ENCODE data around the gene LINGO1. TPM values are rescaled to one million over a fixed set of nuclear protein-coding genes. Genes with fewer than 3 reads are reported as not detected.

LINGO1 gene
- total RNA-seq, 6 experiments from 2014 or later: 0.09 to 0.11 TPM; not detected in 4

DNA sequence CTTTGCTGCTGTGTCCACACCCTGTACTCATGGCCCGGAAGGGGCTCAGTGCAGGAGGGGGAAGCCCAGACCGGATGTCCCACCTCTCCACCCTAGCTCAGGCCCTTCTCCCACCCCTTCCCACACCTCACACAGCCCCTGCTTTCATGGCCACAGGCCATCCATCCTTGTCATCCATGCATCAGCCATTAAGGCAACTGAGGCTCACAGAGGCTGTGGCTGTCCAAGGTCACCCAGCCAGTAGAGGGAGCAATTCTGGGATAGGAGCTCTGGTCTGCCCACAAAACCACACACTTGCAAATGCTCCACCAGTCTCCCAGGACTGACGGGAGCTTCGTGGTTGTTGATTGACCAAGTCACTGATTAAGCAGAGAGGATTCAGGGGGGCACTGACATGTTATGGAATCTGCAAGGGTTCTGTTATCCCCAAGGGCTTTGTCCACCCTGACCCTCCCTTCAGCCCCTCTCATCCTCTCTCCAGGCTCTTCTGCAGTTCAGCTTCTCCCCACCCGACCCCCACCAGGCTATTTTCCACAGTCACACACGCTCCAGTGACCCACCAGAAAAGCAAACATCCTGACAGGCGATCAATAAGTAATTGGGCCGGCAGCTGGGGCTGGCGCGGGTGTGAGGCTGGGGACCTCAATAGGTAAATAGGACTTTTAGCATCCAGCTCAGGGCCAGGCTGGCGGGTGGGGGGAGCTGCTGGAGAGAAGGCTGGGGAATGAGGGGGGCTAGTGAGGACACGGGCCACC, 15.1 kb downstream of the LINGO1 start:
- Mint-ChIP-seq H3K4me3 (no peak overlapping the region), H3K9me3 (no peaks in the 10 kb centered on the region), H3K36me3 (ENCODE audit: low read depth) (no peaks in the 10 kb centered on the region), H3K4me1 (ENCODE audit: low read depth) (no peaks in the 10 kb centered on the region), H3K27ac (no peak overlapping the region), H3K27me3 (ENCODE audit: insufficient read depth) (peaks cover 20% of the 10 kb centered on the region)
- peak; percentile 72 for TF ChIP-seq CTCF (IDR thresholded peaks at IDR 0.05)
- DNase-seq: peak; percentile 28

GRCh38 chr15:77616072-77616471, 16.6 kb downstream of the LINGO1 start:
- Mint-ChIP-seq H3K36me3 (ENCODE audit: low read depth) (no peaks in the 10 kb centered on the region), H3K4me1 (ENCODE audit: low read depth) (no peaks in the 10 kb centered on the region), H3K9me3 (no peaks in the 10 kb centered on the region), H3K4me3 (no peak overlapping the region), H3K27me3 (ENCODE audit: insufficient read depth) (peaks cover 19% of the 10 kb centered on the region), H3K27ac (no peak overlapping the region)
- no peak for DNase-seq
- TF ChIP-seq CTCF (IDR thresholded peaks at IDR 0.05): no peak

- H3K27ac Mint-ChIP-seq: no peak overlapping the region
- H3K9me3 Mint-ChIP-seq: no peaks in the 10 kb centered on the region
- DNase-seq: no peak
- TF ChIP-seq CTCF (IDR thresholded peaks at IDR 0.05): no peak; the same call in 1 of the 2 replicates
- H3K4me3 Mint-ChIP-seq: no peak overlapping the region
- no peaks in the 10 kb centered on the region for H3K36me3 Mint-ChIP-seq (ENCODE audit: low read depth)
- no peaks in the 10 kb centered on the region for H3K4me1 Mint-ChIP-seq (ENCODE audit: low read depth)
- H3K27me3 Mint-ChIP-seq (ENCODE audit: insufficient read depth): peaks cover 15% of the 10 kb centered on the region
Observed at GRCh38 chr15:77615472-77615871, 17.2 kb downstream of the LINGO1 start.

- TF ChIP-seq CTCF (IDR thresholded peaks at IDR 0.05): no peak
- Mint-ChIP-seq H3K4me3 (no peak overlapping the region), H3K27ac (no peak overlapping the region), H3K9me3 (no peaks in the 10 kb centered on the region), H3K4me1 (ENCODE audit: low read depth) (no peaks in the 10 kb centered on the region), H3K27me3 (ENCODE audit: insufficient read depth) (peaks cover 15% of the 10 kb centered on the region), H3K36me3 (ENCODE audit: low read depth) (no peaks in the 10 kb centered on the region)
- no peak for DNase-seq
Observed at GRCh38 chr15:77614251-77614806, 18.4 kb downstream of the LINGO1 start.

GRCh38 chr15:77613814-77614213, 18.9 kb downstream of the LINGO1 start:
- no peaks in the 10 kb centered on the region for H3K9me3 Mint-ChIP-seq
- no peaks in the 10 kb centered on the region for H3K4me1 Mint-ChIP-seq (ENCODE audit: low read depth)
- no peaks in the 10 kb centered on the region for H3K36me3 Mint-ChIP-seq (ENCODE audit: low read depth)
- H3K4me3 Mint-ChIP-seq: no peak overlapping the region
- DNase-seq: no peak
- TF ChIP-seq CTCF (IDR thresholded peaks at IDR 0.05): no peak
- H3K27ac Mint-ChIP-seq: no peak overlapping the region
- peaks cover 12% of the 10 kb centered on the region for H3K27me3 Mint-ChIP-seq (ENCODE audit: insufficient read depth)
